ENCODE measurements around the gene IL17B. TPM values are rescaled to one million over a fixed set of nuclear protein-coding genes. Genes with fewer than 3 reads are reported as not detected.

The IL17B gene
- total and polyA plus RNA-seq, 2 of the 13 experiments (the other 11 are each of a cell fraction or from before 2014, with no cell fraction given), result 0.29 to 2.6 TPM

- TF ChIP-seq ZBTB40 (IDR thresholded peaks at IDR 0.05), result no peak
- peak; percentile 50; the same call in 1 of the 2 replicates for TF ChIP-seq ZBTB40 (CRISPR knock-in tag; IDR thresholded peaks at IDR 0.05)
- TF ChIP-seq ELF1 (CRISPR knock-in tag; IDR thresholded peaks at IDR 0.05), result peak; percentile 13; the same call in 1 of the 2 replicates
- TF ChIP-seq CBX2 (IDR thresholded peaks at IDR 0.05; ENCODE audit: low read depth, low read length), result no peak
- TF ChIP-seq CBX2 (CRISPR knock-in tag; IDR thresholded peaks at IDR 0.05; ENCODE audit: low read depth), result no peak; the same call in 1 of the 2 replicates
- no peak for TF ChIP-seq SRSF1 (optimal IDR thresholded peaks at IDR 0.05; ENCODE audit: low read depth, low read length)
- peak; percentile 34; the same call in 1 of the 2 replicates for TF ChIP-seq LBX2 (CRISPR knock-in tag; IDR thresholded peaks at IDR 0.05; ENCODE audit: borderline replicate concordance)
- TF ChIP-seq ZNF383 (CRISPR knock-in tag; IDR thresholded peaks at IDR 0.05; ENCODE audit: borderline replicate concordance), result no peak
- no peak for TF ChIP-seq ZSCAN21 (CRISPR knock-in tag; IDR thresholded peaks at IDR 0.05; ENCODE audit: borderline replicate concordance)
- peak; percentile 96 for TF ChIP-seq NFYC (CRISPR knock-in tag; IDR thresholded peaks at IDR 0.05)
- no peak for TF ChIP-seq SNRNP70 (IDR thresholded peaks at IDR 0.05; ENCODE audit: low read depth, low read length)
- TF ChIP-seq SATB2 (CRISPR knock-in tag; IDR thresholded peaks at IDR 0.05), result no peak
- TF ChIP-seq KDM5B (CRISPR knock-in tag; IDR thresholded peaks at IDR 0.05; ENCODE audit: borderline replicate concordance), result 0 out of 2 replicates have a peak, but pooled peaks have one; percentile 64
- peak; percentile 61; the same call in 1 of the 2 replicates for TF ChIP-seq YEATS4 (CRISPR knock-in tag; IDR thresholded peaks at IDR 0.05; ENCODE audit: borderline replicate concordance)
- no peak for TF ChIP-seq ZHX1 (CRISPR knock-in tag; IDR thresholded peaks at IDR 0.05; ENCODE audit: low read depth)
Measured at GRCh38 chr5:149357370-149358293, 21.5 kb downstream of the IL17B start, which contains the start of gene PCYOX1L (continued).
